ENCODE measurements around the gene GPALPP1.
"Not testable (repeated sequence)": the region's sequence is repeated elsewhere in the genome, so short reads cannot be mapped to it uniquely, and the experiment has no call there.

Gene GPALPP1

DNA sequence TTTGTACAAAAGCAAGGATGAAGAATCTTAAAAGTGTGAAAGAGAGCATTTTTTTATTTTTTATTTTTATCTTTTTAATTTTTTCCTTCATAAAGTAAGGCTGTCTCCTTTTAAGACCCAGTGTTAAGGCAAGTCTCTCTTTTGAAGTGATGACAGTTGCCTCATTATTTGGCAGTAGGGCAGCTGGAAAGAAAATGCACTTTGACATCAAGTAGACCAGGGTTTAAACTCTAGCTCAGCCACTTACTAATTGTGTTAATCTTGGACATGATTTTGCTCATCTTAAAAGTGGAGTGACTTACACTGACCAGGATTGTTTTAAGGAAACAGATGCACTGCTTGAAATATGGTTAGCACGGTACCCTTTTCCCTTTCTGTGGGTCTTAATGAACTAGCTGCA is 18.5 kb downstream of the GPALPP1 start:
- no peak for DNase-seq (ENCODE audit: low spot score)
- TF ChIP-seq, protein P1, sequence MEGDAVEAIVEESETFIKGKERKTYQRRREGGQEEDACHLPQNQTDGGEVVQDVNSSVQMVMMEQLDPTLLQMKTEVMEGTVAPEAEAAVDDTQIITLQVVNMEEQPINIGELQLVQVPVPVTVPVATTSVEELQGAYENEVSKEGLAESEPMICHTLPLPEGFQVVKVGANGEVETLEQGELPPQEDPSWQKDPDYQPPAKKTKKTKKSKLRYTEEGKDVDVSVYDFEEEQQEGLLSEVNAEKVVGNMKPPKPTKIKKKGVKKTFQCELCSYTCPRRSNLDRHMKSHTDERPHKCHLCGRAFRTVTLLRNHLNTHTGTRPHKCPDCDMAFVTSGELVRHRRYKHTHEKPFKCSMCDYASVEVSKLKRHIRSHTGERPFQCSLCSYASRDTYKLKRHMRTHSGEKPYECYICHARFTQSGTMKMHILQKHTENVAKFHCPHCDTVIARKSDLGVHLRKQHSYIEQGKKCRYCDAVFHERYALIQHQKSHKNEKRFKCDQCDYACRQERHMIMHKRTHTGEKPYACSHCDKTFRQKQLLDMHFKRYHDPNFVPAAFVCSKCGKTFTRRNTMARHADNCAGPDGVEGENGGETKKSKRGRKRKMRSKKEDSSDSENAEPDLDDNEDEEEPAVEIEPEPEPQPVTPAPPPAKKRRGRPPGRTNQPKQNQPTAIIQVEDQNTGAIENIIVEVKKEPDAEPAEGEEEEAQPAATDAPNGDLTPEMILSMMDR (IDR thresholded peaks at IDR 0.05; ENCODE audit: extremely low read depth, missing control alignments), result no peak

DNA sequence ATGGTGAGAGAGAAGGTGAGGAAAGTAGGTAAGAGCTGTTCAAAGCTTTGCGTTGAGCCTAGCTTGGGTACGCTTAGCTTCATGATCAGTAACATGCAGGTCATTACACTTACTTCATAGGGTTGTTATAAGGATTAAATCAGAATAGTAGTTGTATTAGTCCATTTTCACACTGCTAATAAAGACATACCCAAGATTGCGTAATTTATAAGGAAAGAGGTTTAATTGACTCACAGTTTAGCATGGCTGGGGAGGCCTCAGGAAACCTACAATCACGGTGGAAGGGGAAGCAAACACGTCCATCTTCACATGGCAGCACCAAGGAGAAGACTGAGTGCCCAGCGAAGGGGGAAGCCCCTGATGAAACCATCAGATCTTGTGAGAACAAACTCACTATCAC is 21.9 kb downstream of the GPALPP1 start:
- DNase-seq (ENCODE audit: low spot score), result no peak
- TF ChIP-seq, protein P1 (IDR thresholded peaks at IDR 0.05; ENCODE audit: extremely low read depth, missing control alignments), result no peak

DNA sequence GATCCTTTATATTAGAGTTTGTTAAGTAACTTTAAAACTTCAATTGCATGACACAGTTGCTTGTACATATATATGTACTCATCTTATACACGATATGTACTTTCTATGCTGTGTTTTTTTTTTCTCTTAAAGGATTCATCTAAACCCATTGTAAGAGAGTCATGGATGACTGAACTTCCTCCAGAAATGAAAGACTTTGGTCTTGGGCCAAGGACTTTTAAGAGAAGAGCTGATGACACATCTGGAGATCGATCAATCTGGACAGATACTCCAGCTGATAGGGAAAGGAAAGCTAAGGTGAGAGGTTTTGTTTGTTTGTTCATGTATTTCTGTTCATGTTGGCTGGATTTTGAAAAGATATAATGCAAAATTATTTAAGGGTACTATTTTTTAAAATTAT is 26.0 kb downstream of the GPALPP1 start:
- DNase-seq (ENCODE audit: low spot score), result no peak
- TF ChIP-seq, protein P1 (IDR thresholded peaks at IDR 0.05; ENCODE audit: extremely low read depth, missing control alignments), result no peak

DNA sequence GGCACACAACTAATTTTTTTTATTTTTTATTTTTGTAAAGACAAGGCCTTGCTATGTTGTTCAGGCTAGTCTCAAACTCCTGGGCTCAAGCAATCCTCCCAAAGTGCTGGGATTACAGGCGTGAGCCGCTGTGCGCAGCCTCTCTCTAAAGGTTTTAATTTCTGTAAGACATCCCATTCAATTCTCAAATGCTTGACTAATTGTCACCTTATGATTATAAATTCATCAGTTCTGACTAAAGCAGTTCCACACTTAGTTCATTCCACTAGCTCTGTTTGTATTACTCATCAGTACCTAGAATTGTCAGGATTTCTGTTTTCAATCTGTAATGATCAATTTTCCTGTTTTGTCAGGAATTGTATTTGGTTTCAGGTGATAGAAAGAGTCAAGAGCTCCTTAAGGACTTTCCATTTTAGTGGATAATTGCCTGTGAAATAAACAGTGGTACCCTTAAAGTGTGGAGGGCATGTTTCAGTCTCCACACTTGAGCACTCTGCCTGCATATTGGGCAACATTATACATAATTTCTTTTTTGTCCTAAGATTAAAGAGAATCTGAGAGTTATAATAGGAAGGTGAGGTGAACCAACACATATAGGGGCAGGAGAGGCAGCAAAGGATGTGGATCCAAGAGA is 27.6 kb downstream of the GPALPP1 start:
- no peak for DNase-seq (ENCODE audit: low spot score)
- TF ChIP-seq, protein P1 (IDR thresholded peaks at IDR 0.05; ENCODE audit: extremely low read depth, missing control alignments), result no peak

DNA sequence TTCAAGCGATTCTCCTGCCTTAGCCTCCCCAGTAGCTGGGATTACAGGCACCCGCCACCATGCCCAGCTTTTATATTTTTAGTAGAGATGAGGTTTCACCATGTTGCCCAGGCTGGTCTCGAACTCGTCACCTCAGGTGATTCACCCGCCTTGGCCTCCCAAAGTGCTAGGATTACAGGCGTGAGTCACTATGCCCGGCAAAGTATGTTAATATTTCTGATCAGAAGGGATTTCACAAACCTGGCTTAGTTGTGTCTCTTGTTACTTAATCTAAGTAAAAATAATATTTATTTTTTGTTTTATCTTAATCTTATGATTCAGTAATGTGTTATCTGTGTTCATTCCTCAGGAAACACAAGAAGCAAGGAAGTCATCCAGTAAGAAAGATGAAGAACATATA is 30.6 kb downstream of the GPALPP1 start:
- not testable (repeated sequence) for DNase-seq (ENCODE audit: low spot score)

DNA sequence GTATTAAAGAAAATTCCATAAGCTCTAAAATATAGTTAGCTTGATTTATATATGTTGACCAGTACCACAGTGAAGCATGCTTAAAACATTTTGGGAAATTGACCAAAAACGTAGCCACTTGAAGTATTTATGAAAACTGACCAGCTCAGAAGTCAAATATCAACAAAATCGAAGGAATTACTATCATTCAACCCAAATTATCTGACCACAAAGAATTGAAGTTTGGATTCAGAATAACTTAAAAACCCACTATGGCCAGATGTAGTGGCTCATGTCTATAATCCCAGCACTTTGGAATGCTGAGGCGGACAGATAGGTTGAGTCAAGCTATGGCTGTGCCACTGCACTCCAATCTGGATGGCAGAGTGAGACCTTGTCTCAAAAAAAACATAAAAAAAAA is 31.9 kb downstream of the GPALPP1 start:
- TF ChIP-seq, protein P1 (IDR thresholded peaks at IDR 0.05; ENCODE audit: extremely low read depth, missing control alignments), result no peak
- no peak for DNase-seq (ENCODE audit: low spot score)

DNA sequence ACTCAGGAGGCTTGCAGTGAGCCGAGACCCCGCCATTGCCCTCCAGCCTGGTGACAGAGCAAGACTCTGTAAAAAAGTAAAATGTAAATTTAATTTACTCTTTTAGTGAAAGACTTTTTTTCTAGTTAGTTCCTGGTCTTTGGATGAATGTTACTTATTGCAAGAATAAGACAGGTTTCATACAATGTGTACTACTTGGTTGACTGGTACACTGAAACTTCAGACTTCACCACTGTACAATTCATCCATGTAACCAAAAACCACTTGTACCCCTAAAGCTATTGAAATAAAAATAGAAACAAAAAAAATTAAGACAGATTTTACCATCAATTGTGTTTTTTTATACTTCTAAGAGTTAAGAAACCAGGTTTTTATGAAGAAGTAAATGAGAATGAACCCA is 35.5 kb downstream of the GPALPP1 start:
- TF ChIP-seq, protein P1 (IDR thresholded peaks at IDR 0.05; ENCODE audit: extremely low read depth, missing control alignments), result no peak
- no peak for DNase-seq (ENCODE audit: low spot score)

DNA sequence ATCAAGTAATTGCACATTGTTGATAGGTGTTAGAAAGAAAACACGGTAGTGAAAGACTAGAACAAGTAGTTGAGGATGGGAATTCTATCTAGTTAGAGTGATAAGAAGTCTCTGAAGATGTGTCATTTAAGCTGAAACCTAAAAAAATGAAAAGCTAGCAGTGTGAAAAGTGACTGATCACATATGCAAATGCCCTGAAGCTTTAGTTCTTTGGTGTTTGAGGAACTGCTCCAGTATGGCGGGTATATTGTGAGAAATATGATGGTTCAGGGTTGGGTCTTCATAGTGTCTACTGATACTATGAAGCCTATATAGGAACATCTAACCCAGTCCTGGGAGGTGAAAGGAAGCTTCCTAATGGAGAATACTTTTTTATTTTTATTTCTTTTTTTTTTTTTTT is 45.0 kb downstream of the GPALPP1 start:
- TF ChIP-seq, protein P1 (IDR thresholded peaks at IDR 0.05; ENCODE audit: extremely low read depth, missing control alignments), result no peak
- DNase-seq (ENCODE audit: low spot score), result no peak
